Measurements from ENCODE around the gene PABPN1L.

Gene PABPN1L

GRCh38 chr16:88815227-88815626 is 51.2 kb downstream of the PABPN1L start:
- FAIRE-seq, result no peak
- DNase-seq (ENCODE audit: insufficient read length, low spot score), result no peak

GRCh38 chr16:88814144-88814502 is 52.3 kb downstream of the PABPN1L start:
- FAIRE-seq, result no peak
- DNase-seq (ENCODE audit: insufficient read length, low spot score), result no peak
